Measurements from ENCODE around the gene PTP4A2.
"Not testable (repeated sequence)": the region's sequence is repeated elsewhere in the genome, so short reads cannot be mapped to it uniquely, and the experiment has no call there.

The PTP4A2 gene

DNA sequence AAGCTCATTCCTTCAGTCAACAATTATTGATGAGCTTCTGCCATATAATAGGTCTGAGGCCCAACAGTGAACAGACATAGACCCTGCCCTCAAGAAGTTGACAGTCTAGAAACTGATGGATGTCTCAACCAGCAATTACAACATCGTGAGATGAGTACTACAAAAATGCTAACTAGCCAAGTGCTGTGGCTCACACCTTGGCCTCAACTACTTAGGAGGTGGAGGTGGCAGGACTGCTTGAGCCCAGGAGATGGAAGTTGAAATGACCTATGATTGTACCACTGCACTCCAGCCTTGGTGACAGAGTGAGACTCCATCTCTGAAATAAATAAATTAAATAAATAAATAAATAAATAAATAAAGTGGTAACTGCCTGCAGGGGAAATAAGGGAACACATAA is 11.7 kb upstream of the PTP4A2 start:
- H3K9me3 ChIP-seq (ENCODE audit: control insufficient read depth, low read length) = no peaks in the 10 kb centered on the region
- no peak overlapping the region for H3K27ac ChIP-seq (ENCODE audit: insufficient read depth, low read depth, low read length, poor library complexity, severe bottlenecking)
- peaks cover 6% of the 10 kb centered on the region for H3K4me1 ChIP-seq (ENCODE audit: control insufficient read depth, insufficient read depth, low read length)
- no peaks in the 10 kb centered on the region for H3K36me3 ChIP-seq (ENCODE audit: control insufficient read depth, insufficient read depth, low read length)
- WGBS, 2 experiments = 93 to 100% methylated on average over 1 of the region's 1 CpG
- H3K4me3 ChIP-seq (ENCODE audit: insufficient read depth, low read depth, low read length) = no peak overlapping the region
- no peaks in the 10 kb centered on the region for H3K27me3 ChIP-seq (ENCODE audit: control insufficient read depth, insufficient read depth, low read length, poor library complexity, severe bottlenecking)

DNA sequence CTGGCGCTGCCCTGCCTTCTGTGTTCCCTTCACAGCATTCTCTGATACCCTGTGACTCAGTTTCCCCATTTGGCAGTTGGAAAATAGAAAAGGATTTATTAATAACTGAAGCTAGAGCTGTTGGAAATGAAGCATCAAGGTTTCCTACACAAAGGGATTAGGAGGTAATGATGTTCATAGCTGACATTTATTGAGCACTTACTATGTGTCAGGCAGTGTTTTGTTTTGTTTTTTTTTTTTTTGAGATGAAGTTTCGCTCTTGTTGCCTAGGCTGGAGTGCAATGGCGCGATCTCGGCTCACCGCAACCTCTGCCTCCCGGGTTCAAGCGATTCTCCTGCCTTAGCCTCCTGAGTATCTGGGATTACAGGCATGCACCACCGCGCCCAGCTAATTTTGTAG is 7.5 kb upstream of the PTP4A2 start:
- 97 to 98% methylated on average over 9 to 10 of the region's 10 CpGs for WGBS, 2 experiments
- H3K9me3 ChIP-seq (ENCODE audit: control insufficient read depth, low read length); H3K36me3 ChIP-seq (ENCODE audit: control insufficient read depth, insufficient read depth, low read length); H3K27me3 ChIP-seq (ENCODE audit: control insufficient read depth, insufficient read depth, low read length, poor library complexity, severe bottlenecking); H3K27ac ChIP-seq (ENCODE audit: insufficient read depth, low read depth, low read length, poor library complexity, severe bottlenecking); H3K4me3 ChIP-seq (ENCODE audit: insufficient read depth, low read depth, low read length): not testable (repeated sequence)
- H3K4me1 ChIP-seq (ENCODE audit: control insufficient read depth, insufficient read depth, low read length) = peaks cover 15% of the 10 kb centered on the region

DNA sequence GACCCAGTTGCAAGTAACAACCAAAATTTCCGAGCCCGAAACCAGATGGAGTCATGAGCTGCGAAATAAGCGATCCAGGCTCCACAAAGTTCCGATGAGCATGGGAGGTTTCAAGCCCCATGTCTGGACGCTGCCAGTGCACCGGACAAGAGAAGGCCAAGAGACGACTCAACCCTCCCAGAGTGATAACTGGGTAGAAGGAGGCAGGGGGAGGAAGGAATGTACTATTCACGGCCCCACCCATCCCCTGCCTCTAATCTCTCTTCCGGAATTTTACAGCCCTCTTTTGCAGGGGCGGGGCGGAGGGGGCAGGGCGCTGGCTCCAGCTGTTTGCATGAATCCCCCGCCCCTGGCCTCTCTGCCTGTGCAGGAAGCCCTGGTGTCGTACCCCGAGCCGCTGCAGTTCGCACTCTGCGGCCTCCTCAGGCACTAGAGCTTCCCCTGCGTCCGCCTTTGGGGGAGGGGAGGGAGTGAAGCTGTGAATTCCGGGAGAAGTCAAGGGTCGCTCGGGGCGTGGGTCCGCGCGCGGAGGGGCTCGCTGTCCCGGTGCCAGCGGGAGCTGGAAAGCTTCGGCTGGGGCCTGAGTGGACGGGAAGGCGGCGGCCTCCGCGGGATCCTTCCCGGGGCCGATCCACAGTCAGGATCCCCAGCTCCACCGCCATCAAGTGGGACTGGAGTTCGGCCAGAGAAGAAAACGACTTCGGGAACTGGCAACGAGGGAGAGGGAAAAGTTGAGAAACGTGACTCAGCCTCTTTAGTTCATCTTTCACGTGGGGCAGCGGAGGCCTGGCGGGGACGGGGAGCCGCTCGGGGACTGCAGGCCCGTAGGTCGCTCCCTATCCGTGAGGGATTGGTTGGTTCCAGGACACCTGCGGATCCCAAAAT is 6.3 kb upstream of the PTP4A2 start:
- Histone ChIP-seq H3K9me3 (ENCODE audit: control insufficient read depth, low read length) (no peaks in the 10 kb centered on the region), H3K27ac (ENCODE audit: insufficient read depth, low read depth, low read length, poor library complexity, severe bottlenecking) (peak overlapping the region; percentile 94), H3K4me1 (ENCODE audit: control insufficient read depth, insufficient read depth, low read length) (peaks cover 20% of the 10 kb centered on the region), H3K27me3 (ENCODE audit: control insufficient read depth, insufficient read depth, low read length, poor library complexity, severe bottlenecking) (no peaks in the 10 kb centered on the region), H3K36me3 (ENCODE audit: control insufficient read depth, insufficient read depth, low read length) (no peaks in the 10 kb centered on the region), H3K4me3 (ENCODE audit: insufficient read depth, low read depth, low read length) (peak overlapping the region; percentile 39)
- 7 to 9% methylated on average over 56 of the region's 56 CpGs for WGBS, 2 experiments

DNA sequence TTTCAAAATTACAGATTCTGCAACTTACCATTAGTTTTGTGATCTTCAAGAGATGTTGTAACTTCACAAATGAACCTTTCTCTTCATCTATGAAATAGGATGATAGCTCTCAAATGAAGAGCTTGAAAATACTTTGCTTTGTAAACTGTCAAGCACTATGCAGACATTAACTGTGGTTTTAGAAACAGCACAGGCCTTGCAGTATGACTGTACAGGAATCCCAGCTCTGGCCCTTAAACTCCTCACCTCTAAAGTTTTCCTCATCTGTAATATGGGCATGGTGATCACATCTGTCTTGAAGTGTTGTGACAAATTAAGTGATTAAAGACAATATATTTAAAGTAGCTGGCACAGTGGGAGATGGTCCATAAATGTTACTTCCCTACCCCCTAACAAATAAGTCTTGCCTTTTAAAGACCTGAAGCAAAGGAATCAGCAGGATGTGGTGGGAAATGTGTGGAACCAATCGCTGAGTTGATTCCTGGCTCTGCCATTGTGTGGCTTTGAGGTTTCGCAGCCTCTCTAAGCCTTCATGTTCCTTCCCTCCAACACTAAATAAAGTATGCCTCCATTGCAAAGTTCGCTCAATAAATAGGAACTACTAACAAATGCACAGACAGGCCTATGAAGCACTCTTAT is 5.5 kb upstream of the PTP4A2 start:
- H3K27me3 ChIP-seq (ENCODE audit: control insufficient read depth, insufficient read depth, low read length, poor library complexity, severe bottlenecking) = no peaks in the 10 kb centered on the region
- 51 to 61% methylated on average over 3 of the region's 3 CpGs for WGBS, 2 experiments
- no peaks in the 10 kb centered on the region for H3K36me3 ChIP-seq (ENCODE audit: control insufficient read depth, insufficient read depth, low read length)
- peak overlapping the region; percentile 0 for H3K4me3 ChIP-seq (ENCODE audit: insufficient read depth, low read depth, low read length)
- H3K27ac ChIP-seq (ENCODE audit: insufficient read depth, low read depth, low read length, poor library complexity, severe bottlenecking) = peak overlapping the region; percentile 94
- H3K9me3 ChIP-seq (ENCODE audit: control insufficient read depth, low read length) = no peaks in the 10 kb centered on the region
- peaks cover 20% of the 10 kb centered on the region for H3K4me1 ChIP-seq (ENCODE audit: control insufficient read depth, insufficient read depth, low read length)

DNA sequence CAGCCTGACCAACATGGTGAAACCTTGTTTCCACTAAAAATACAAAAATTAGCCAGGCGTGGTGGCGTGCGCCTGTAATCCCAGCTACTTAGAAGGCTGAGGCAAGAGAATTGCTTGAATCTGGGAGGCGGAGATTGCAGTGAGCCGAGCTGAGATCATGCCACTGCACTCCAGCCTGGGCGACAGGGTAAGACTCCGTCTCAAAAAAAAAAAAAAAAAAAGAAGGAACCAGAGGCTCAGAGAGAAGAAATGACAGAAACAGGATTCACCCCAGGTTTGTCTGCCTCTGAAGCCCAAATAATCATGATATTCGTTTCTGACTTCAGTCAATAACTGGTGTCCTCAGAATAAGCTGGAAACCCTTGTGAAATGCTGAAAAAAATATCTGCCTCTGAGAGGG is 3.9 kb upstream of the PTP4A2 start:
- not testable (repeated sequence) for H3K27me3 ChIP-seq (ENCODE audit: control insufficient read depth, insufficient read depth, low read length, poor library complexity, severe bottlenecking); H3K9me3 ChIP-seq (ENCODE audit: control insufficient read depth, low read length); H3K4me3 ChIP-seq (ENCODE audit: insufficient read depth, low read depth, low read length); H3K27ac ChIP-seq (ENCODE audit: insufficient read depth, low read depth, low read length, poor library complexity, severe bottlenecking); H3K36me3 ChIP-seq (ENCODE audit: control insufficient read depth, insufficient read depth, low read length)
- WGBS, 2 experiments = 76 to 81% methylated on average over 8 of the region's 8 CpGs
- H3K4me1 ChIP-seq (ENCODE audit: control insufficient read depth, insufficient read depth, low read length) = peaks cover 20% of the 10 kb centered on the region

DNA sequence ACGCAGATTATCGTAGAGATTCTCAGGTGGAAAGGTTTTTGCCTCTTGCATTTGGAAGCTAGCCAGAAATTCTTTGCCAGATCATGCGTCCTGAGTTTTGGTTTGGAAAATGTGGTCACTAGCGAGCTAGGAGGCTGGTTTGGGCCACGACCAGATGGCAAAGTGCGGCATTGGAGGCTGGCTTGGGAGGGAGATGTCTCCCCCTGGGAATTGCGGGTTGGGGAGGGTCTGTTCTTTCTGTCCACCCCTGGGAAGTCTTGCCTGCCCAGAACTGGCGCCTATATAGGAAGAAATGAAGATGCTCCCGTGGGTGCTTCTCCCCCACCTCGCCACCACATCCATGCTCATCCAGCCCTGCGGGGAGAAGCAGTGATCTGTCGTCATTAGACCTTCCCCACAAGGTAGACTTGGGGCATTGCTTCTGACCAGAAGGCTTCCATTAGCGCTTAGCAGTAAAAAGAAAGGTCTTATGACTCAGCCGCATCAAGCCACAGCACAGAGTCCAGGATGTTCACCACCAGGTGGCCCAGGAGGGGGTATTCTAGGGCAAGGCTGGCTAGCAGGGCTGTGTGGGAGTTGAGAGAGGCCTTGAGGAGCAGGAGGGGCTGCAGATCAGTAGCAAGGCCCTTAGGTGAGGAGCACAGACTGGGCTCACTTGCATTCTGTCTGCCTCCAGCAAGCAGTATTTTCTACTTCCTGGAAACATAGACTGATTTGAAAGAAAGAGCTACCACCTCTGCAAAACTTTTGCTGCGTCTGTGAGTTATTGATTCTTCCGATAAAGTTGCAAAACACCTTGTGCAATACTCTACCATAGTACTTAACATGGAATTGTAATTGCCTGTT is 1.5 kb upstream of the PTP4A2 start:
- WGBS, 2 experiments = 92% methylated on average over 16 of the region's 16 CpGs
- H3K27ac ChIP-seq (ENCODE audit: insufficient read depth, low read depth, low read length, poor library complexity, severe bottlenecking) = no peak overlapping the region
- no peaks in the 10 kb centered on the region for H3K9me3 ChIP-seq (ENCODE audit: control insufficient read depth, low read length)
- no peaks in the 10 kb centered on the region for H3K36me3 ChIP-seq (ENCODE audit: control insufficient read depth, insufficient read depth, low read length)
- no peaks in the 10 kb centered on the region for H3K27me3 ChIP-seq (ENCODE audit: control insufficient read depth, insufficient read depth, low read length, poor library complexity, severe bottlenecking)
- H3K4me1 ChIP-seq (ENCODE audit: control insufficient read depth, insufficient read depth, low read length) = peaks cover 23% of the 10 kb centered on the region
- H3K4me3 ChIP-seq (ENCODE audit: insufficient read depth, low read depth, low read length) = no peak overlapping the region

DNA sequence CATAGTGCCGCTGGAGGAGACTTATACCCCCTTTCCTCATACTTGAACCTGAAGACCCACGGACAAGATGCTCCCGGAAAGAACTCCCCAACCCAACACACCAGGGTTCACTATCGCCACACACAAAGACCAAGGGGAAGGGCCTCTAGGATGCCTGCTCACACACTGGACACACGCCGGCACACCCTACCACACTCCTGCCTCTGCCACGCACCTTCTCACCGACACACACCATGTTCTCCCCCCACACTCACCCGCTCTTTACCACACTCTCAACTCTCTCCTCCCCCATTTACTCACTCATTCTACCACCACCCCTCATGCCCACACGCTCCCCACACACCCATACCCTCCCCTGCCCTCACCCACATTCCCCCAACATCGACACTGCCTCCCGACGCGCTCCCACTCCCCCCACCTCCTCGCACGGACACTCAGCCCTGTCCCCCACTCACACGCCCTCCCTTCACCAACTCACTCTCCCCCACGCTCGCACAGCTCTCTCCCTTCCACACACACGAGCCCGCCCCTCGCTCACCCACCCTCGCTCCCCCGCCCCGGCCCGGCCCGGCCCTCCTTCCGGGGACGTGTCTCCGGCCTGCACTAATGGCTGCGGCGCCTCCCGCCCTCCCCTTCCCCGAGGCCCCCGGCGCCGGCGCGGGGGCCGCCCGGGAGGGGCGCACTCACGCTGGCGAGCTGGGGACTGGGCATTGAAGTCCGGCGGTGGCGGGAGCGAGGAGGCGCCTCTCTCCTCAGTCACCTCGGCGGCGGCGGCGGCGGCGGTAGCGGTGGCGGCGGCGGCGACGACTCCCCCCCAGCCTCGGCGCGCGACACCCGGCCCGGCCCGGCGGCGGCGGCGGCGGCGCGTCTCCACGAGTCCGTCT is 626 bp downstream of the PTP4A2 start:
- Histone ChIP-seq H3K4me3 (ENCODE audit: insufficient read depth, low read depth, low read length) (peak overlapping the region; percentile 75), H3K36me3 (ENCODE audit: control insufficient read depth, insufficient read depth, low read length) (no peaks in the 10 kb centered on the region), H3K27ac (ENCODE audit: insufficient read depth, low read depth, low read length, poor library complexity, severe bottlenecking) (peak overlapping the region; percentile 74), H3K4me1 (ENCODE audit: control insufficient read depth, insufficient read depth, low read length) (peaks cover 13% of the 10 kb centered on the region), H3K9me3 (ENCODE audit: control insufficient read depth, low read length) (no peaks in the 10 kb centered on the region), H3K27me3 (ENCODE audit: control insufficient read depth, insufficient read depth, low read length, poor library complexity, severe bottlenecking) (no peaks in the 10 kb centered on the region)
- WGBS, 2 experiments = 0 to 1% methylated on average over 76 to 78 of the region's 78 CpGs

DNA sequence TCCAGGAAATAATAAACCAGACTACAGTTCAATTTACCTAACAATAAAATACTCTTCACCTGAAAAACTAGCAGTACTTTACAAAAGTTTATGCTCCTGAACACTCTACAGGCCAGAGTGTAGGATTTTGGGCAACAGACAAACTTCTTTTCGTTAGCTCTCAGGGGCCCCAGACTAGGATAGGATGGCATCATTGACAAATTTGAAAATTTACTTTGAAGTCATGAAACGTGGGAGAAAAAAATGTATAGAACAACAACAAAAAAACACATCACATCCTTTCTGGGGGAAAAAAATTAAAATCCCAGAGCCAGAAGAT is 1.2 kb downstream of the PTP4A2 start:
- H3K36me3 ChIP-seq (ENCODE audit: control insufficient read depth, insufficient read depth, low read length) = no peaks in the 10 kb centered on the region
- no peaks in the 10 kb centered on the region for H3K27me3 ChIP-seq (ENCODE audit: control insufficient read depth, insufficient read depth, low read length, poor library complexity, severe bottlenecking)
- H3K4me3 ChIP-seq (ENCODE audit: insufficient read depth, low read depth, low read length) = peak overlapping the region; percentile 75
- WGBS, 2 experiments = 13 to 14% methylated on average over 1 to 2 of the region's 2 CpGs
- peaks cover 9% of the 10 kb centered on the region for H3K4me1 ChIP-seq (ENCODE audit: control insufficient read depth, insufficient read depth, low read length)
- no peaks in the 10 kb centered on the region for H3K9me3 ChIP-seq (ENCODE audit: control insufficient read depth, low read length)
- no peak overlapping the region for H3K27ac ChIP-seq (ENCODE audit: insufficient read depth, low read depth, low read length, poor library complexity, severe bottlenecking)

DNA sequence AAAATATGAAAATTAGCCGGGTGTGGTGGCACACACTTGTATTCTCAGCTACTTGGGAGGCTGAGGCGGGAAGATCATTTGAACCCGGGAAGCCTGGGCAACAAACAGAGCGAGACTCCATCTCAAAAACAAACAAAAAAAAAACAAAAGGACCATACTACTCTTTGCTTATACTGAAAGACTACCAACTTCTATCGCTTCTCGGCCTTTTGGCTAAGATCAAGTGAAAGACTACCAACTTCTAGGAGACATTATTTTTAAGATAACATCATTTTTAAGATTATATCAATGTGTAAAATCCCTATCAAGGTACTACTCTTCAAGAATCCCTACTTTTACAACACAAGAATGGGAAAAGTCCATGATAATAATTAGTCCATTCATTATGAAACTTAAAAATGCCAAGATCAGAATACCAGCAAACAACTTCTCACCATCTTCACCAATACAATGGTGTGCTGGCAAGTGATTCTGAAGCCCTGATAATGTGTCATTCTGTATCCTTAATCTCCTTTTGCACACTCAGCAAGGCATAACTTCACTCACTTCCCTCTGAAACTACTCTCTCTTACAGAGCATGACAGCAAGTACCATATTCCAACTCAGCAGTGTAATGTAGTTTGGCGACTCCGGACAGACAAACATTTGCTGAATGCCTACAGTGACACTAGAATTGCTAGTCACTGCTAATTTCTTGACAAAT is 1.7 kb downstream of the PTP4A2 start:
- Histone ChIP-seq H3K4me3 (ENCODE audit: insufficient read depth, low read depth, low read length) (peak overlapping the region; percentile 75), H3K4me1 (ENCODE audit: control insufficient read depth, insufficient read depth, low read length) (peaks cover 9% of the 10 kb centered on the region), H3K36me3 (ENCODE audit: control insufficient read depth, insufficient read depth, low read length) (no peaks in the 10 kb centered on the region), H3K27ac (ENCODE audit: insufficient read depth, low read depth, low read length, poor library complexity, severe bottlenecking) (no peak overlapping the region), H3K9me3 (ENCODE audit: control insufficient read depth, low read length) (no peaks in the 10 kb centered on the region), H3K27me3 (ENCODE audit: control insufficient read depth, insufficient read depth, low read length, poor library complexity, severe bottlenecking) (no peaks in the 10 kb centered on the region)
- 83 to 87% methylated on average over 8 of the region's 8 CpGs for WGBS, 2 experiments
